Epidermal melanocyte (primary cell): ENCODE results near the gene ADAMTS8.

Experiments
- DNase-seq: peaks from one replicate; pipeline ENCODE4 v3.0.0; 2011; ENCODE audit warnings: low spot score; ENCODE audit not compliant: insufficient read length

The ADAMTS8 gene

GRCh38 chr11:130420478-130421198 lies 7.8 kb downstream of the ADAMTS8 start:
- no peak for DNase-seq

GRCh38 chr11:130418756-130419155 lies 9.7 kb downstream of the ADAMTS8 start:
- no peak for DNase-seq

DNA sequence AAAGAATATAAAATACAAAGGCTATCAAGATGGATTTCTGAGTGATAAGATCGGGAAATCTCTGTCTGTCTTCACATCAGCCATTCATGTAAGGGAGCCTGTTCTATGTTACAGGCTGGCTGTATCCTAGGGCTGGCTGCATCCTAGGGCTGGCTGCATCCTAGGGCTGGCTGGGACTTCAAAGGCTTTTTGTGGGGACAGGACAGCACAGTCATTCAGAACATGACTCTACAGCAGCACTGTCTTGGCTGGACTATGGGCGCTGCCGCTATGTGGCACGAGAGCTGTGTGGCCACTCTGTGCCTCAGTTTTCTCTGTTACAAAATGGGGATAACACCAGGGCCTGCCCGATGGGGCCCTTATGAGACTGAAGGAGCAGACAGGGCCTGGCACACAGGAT lies 10.2 kb downstream of the ADAMTS8 start:
- no peak for DNase-seq

DNA sequence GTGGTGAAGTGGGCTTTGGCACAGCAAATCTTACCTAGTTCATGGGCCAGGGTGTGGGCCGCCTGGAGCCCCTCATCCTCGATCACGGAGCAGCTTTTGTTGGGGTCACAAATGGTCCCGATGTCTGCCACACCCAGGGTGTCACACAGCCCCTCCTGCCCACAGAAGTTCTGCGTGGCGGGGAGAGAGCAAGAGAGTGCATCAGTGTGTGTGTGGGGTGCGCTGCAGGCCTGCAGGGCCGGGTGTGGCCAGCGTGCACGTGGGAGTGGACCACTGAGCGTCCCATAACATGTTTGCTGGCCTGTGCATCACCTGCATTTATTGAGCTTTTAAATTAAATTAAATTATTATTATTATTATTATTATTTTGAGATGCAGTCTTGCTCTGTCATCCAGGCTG lies 11.5 kb downstream of the ADAMTS8 start:
- no peak for DNase-seq

DNA sequence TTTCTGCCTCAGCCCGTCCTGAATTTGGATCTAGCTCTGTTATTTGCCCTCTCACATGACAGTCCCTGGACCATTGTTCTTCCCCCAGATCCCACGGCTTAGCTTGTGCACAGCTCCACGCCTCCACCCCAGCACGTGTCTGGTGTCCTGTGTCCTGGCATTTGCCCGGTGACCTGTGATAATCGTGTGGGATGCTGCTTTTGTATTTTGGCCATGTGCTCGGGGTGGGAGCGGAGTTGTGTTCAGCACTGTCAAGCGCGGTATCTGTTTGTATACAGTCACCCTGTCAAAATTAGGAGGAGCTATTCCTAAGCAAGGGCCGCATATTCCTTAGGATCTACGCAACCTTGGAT lies 11.9 kb downstream of the ADAMTS8 start:
- DNase-seq, result no peak

DNA sequence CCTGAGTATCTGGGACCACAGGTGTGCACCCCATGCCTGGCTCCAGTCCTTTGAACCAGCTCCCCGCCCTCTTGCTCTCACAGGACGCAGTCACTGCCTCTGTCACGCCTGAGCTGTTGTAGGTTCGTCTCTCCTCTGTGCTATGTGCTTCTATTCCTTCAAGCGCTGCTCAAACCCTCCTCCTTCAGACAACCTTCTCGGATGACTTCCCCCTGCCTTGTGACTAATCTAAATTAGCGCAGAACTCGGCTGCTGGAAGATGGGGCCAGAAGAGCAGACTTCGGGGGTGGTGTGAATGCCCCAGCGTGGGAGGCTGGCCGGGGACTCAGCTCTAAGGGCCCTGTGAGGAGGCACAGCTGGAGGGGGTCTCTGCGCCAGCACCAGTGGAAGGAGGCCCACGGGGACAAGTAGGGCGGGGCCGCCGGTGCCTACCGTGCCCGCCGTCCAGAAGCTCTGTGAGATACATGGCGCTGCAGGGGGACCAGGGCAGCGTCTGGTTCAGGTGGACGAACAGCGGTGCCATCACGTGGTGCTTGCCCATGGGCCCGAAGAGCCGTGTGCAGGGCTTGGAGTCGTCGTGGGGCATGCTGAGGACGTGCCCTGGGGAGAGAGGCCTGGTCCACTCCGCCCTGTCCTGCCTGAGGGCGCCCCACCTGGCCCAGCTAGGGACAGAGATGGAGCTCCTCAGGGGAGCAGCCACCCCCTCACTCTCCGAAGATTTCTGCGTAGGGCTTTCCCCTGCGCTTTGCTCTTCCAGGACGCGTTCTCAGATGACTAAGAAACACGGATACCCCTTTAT lies 12.5 kb downstream of the ADAMTS8 start:
- DNase-seq, result no peak

DNA sequence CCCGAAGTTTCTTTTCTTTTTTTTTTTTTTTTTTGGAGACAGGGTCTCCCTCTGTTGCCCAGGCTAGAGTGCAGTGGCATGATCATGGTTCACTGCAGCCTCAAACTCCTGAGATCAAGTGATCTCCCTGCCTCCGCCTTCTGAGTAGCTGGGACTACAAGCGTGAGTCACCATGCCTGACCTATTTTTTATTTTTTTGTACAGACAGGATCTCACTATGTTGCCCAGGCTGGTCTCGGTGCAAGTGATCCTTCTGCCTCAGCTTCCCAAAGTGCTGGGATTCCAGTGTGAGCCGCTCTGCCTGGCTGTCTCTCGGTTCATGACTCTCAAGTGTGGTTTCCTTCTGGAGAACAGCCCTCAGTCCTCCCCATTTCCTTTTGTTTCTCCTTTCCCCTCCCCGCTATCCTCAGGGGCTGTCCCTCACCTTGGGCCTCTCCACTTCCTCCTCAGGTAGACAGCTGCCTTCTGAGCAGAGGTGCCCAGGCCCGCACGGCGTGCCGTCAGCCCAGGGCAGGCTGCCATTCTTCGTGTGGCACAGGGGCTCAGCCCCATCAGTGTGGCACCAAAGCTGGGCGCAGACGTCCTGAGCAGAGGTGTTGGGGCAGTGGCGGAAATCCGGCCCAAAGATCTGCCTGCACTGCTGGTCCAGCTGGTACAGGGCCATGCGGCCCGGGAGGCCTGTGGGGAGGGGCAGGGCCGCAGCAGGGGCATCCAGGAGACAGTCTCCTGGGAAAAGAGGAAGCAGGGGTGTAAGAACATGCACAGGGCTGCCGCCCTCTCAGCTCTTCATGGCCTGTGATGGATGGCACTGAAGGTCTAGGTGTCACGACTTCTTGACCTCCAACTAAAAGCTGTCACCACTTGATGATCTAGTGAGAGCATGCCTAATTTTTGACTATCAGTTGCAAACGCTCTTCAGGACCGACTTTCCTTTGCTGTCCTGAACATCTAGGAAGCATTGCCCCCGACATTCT lies 14.0 kb downstream of the ADAMTS8 start:
- no peak for DNase-seq

DNA sequence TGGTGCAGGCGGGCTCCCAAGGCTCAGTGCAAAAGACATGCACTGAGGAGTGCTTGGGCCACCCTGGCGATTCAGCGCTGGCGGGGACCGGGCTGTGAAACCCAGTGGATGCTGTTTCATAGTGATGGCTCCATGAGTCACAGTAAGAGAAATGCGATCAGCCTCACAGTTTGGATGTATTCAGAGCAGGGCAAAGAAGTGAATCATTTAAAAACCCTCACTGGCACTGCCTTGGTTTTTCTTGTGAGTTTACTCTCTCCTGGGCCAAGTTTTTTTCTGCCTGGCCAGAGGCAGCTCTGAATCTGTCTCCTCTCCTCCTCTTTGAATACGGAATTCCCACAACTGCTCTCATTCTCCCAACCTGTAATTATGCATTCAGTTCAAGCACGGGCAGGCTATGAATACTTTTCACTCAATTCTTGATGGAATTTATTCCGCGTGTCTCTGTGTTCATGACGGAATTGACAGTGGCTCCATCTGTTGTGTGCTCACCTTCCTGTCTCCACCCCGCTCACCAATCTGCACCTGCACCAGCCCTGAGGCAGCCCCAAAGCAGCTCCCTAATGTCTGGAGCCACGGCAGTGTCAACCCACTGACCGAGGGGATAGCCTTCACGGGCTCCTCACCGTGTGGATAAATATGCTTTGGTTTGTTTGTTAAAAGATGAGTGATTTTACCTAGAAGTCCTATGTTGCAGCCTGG lies 14.9 kb downstream of the ADAMTS8 start:
- DNase-seq, result peak; percentile 64

GRCh38 chr11:130411223-130411622 lies 17.2 kb downstream of the ADAMTS8 start:
- no peak for DNase-seq

DNA sequence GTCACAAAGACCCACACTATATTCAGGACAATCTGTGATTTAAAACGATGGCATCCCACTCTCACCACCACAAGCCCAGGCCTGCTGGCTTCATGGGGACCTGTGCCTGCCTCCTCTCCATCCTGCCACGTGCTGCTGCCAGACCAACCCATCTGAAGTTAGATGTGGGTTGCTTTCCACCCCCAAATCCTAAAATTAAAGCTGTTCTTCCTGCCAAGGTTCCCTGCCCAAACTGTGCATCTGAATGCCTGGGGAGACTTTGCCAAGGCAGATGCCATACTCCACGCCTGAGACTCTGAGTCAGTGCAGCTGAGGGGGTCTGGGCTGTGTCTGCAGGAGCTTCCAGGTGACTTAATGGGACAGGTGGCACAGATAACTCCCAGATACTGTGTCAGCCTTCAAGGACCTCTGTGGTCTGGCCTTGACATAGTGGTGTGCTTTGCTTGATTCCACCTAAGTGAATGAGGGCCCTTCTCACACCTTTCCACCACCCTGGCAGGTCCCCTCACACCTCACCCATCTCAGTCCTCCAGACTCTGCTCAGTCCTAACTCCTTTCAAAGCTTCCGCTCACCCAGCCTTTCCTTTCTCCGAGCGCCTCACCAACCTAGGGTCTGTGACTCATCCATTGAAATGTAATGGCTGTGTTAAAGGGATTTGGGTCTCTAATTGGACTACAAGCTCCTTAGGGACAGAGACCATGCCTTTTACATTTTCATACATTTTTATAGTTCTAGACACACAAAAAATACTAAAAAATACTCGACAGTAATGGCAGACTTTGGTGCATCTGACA lies 18.6 kb downstream of the ADAMTS8 start:
- DNase-seq, result no peak

DNA sequence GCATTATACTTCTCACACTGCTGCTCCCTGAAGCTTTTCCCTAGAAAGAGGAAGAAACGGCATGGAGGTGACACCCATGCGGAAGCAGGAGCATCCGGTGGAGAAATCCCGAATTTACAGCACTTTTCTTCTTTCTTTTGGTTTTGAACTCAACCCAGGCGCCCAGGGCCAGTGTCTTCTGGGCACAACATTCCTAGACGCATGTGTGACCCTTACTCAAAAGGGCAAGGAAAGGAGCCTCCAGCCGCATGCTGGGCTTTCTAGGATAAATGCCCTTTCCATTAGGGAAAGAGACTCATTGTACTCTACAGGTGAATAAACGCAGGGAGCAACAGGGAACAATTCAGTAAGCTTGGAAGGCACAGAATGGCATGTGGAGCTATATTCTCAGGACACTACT lies 19.5 kb downstream of the ADAMTS8 start:
- DNase-seq, result no peak

DNA sequence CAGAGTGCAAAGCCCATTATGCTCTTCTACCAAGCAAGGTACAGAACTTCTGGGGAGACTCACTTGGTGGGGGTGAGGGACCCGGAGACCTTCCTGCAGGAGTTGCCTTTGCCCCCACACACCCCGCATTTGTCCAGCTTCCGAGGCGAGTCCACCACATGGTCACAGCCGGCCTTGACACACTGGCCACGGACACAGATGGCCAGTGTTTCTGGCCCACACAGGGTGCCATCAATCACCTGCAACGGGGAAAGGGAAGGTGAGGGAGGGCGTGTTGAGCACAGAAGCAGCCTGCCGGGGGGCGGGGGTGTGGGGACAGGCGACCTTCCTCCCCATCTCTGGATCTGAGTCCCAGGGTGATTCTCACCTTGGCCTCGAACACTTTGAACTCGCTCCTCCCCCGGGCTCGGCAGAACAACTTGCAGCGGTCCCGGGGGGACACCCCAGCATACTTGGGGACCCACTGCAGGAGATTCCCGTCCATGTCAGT lies 20.0 kb downstream of the ADAMTS8 start:
- no peak for DNase-seq

DNA sequence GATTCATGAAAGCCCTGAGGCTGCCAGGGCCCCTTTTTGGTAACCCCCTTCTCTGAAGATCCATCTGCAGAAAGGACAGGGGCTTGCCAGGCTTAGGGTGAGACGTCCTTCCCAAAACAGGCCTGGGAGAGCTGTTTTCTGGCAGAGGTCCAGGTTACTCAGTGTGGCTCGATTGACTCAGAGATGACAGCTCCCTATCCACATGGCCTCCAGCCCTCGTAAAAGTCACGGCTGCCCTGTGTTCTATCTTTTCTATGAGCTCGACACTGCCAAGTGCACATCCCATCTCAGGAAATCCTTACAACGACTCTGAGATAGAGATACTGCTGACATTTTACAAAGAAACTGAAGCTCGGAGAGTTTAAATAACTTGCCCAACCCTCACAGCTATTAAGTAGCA lies 20.4 kb downstream of the ADAMTS8 start:
- DNase-seq, result no peak

- no peak for DNase-seq
These were observed 23.0 kb downstream of the ADAMTS8 start for GRCh38 chr11:130405428-130405827.

- no peak for DNase-seq
These were observed 23.7 kb downstream of the ADAMTS8 start for GRCh38 chr11:130404727-130405126.

DNA sequence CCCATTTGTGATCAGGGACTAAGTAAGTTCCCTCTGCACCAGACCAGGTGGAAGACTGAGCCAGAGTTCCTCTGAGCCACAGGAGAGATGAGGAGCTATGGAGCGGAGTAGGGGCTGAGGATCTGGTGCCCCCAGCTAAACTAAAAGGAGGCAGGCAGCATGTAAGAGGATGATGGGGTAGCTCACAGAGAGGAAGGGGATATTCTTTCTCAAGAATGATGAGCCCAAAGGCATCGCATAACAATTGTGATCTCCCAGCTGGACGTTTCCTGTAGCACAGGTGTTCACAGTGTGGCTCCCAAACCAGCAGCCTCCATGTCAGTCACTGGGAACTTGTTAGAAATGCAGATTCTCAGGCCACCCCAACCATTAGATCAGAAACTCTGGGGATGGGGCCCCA lies 24.4 kb downstream of the ADAMTS8 start:
- no peak for DNase-seq

- DNase-seq, result no peak
These were observed 25.1 kb downstream of the ADAMTS8 start for GRCh38 chr11:130403271-130403804.

GRCh38 chr11:130402570-130402969 lies 25.8 kb downstream of the ADAMTS8 start:
- DNase-seq, result no peak

DNA sequence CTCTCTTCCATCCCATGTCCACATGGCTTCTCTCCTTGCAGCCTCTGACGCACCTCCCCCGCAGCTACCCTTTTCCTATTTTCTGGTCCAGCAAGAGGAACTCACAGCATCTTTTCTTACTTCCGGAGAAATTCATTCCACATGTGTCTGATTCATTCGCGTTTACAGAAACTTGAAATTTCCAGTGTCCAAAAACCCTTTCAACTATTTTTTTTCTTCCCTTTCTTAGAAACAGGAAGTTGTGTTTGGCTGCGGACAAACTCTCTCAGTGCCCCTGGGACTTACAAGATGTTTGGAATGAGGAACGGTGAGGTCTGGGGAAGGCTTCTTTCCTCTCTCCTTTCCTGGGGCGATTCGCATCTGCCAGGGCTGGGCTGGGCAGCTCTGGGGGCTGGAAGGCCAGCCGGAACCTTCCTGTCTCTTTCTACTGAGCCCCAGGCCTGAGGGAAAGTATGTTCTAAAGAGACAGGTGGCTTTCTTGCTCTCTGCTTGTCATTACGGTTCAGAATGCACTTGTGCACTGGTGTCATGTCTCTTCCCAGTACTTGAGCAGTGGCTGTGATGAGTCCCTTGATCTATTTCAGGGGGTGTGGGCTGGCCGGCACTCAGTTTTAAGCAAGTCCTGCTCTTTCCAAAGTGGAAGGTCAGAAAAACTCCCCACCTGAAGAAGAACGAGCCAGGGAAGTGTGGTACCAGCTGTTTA lies 27.5 kb downstream of the ADAMTS8 start:
- DNase-seq, result no peak
